ENCODE data around the gene ACYP2.

DNA sequence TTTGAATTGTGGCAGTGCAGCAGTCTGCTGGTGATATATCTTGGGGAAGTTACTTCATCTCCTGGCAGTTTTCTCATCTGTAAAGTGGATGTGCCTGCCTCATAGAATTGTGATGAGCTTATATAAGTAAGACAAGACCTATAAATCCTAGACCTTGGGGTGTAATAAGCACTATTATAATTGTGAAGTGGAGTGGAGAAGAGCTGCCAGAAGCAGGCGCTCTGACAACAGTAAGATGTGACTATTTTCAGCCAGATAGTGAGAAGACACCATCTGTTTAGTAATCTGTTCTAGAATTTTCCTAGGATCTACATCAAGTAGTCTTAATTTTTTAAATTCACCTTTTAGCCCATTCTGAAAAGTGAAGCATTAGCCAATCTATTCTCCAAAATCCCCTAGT is 226.2 kb downstream of the ACYP2 start:
- TF ChIP-seq POLR2A (IDR thresholded peaks at IDR 0.05), result no peak
- TF ChIP-seq, protein P1, sequence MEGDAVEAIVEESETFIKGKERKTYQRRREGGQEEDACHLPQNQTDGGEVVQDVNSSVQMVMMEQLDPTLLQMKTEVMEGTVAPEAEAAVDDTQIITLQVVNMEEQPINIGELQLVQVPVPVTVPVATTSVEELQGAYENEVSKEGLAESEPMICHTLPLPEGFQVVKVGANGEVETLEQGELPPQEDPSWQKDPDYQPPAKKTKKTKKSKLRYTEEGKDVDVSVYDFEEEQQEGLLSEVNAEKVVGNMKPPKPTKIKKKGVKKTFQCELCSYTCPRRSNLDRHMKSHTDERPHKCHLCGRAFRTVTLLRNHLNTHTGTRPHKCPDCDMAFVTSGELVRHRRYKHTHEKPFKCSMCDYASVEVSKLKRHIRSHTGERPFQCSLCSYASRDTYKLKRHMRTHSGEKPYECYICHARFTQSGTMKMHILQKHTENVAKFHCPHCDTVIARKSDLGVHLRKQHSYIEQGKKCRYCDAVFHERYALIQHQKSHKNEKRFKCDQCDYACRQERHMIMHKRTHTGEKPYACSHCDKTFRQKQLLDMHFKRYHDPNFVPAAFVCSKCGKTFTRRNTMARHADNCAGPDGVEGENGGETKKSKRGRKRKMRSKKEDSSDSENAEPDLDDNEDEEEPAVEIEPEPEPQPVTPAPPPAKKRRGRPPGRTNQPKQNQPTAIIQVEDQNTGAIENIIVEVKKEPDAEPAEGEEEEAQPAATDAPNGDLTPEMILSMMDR (IDR thresholded peaks at IDR 0.05), result peak in 1 of 4 experiments; percentile 9
